ENCODE data around the gene CDCA4. TPM values are rescaled to one million over a fixed set of nuclear protein-coding genes. Genes with fewer than 3 reads are reported as not detected.

CDCA4 gene
- total RNA-seq, 2 experiments from 2014 or later: 59.4 to 63.5 TPM

DNA sequence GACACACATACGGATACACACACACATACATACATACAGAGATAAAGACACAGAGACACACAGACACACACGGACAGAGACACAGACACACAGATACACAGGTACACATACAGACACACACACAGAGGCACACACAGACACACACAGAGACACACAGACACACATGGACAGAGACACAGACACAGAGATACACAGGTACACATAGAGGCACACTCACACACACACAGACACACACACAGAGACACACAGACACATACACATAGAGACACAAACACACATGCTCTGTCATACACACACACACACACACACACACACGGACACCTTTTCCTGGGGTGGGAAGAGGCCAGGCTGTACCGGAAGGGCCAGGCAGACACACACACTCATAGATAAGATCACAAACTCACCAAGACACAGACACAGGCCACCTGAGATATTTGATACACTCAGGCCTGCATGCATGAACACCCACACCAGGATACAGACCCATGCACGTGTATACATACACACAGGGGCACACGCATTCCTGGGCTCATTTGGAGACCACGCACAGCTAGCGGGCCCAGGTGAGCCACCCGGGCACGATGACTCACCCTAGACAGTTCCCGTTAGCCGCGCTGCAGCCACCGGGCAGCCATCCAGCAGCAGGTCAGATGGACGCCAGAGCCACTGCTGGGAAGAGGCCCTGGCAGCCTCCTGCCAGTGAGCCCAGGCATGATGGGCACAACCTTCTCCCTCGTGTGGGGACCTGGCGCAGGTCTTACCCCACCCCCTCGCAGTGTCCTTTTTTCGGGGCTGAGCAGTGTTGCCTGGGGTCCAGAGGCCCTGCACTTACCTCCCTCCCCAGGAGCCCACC is 40.9 kb downstream of the CDCA4 start:
- no peak overlapping the region for H3K4me3 Mint-ChIP-seq
- ATAC-seq: no peak
- H3K27ac Mint-ChIP-seq: no peak overlapping the region
- ChIA-PET POLR2A (interaction anchor here (0.6 kb wide), 2 partner anchors 39 to 66 kb away, joined by 4 read pairs; no protein-coding TSS in a partner anchor), CTCF (interaction anchor here (1.6 kb wide), 1 partner anchor 66 kb away, joined by 8 read pairs; no protein-coding TSS in a partner anchor)
- H3K9me3 Mint-ChIP-seq: no peaks in the 10 kb centered on the region
- intact Hi-C loops (cut with micrococcal nuclease): no loop called here
- TF ChIP-seq, protein P1, sequence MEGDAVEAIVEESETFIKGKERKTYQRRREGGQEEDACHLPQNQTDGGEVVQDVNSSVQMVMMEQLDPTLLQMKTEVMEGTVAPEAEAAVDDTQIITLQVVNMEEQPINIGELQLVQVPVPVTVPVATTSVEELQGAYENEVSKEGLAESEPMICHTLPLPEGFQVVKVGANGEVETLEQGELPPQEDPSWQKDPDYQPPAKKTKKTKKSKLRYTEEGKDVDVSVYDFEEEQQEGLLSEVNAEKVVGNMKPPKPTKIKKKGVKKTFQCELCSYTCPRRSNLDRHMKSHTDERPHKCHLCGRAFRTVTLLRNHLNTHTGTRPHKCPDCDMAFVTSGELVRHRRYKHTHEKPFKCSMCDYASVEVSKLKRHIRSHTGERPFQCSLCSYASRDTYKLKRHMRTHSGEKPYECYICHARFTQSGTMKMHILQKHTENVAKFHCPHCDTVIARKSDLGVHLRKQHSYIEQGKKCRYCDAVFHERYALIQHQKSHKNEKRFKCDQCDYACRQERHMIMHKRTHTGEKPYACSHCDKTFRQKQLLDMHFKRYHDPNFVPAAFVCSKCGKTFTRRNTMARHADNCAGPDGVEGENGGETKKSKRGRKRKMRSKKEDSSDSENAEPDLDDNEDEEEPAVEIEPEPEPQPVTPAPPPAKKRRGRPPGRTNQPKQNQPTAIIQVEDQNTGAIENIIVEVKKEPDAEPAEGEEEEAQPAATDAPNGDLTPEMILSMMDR (IDR thresholded peaks at IDR 0.05): no peak
- peaks cover 13% of the 10 kb centered on the region for H3K4me1 Mint-ChIP-seq (ENCODE audit: low read depth)
- no peaks in the 10 kb centered on the region for H3K36me3 Mint-ChIP-seq (ENCODE audit: low read depth)
- DNase-seq: no peak
- H3K27me3 Mint-ChIP-seq: peaks cover 26% of the 10 kb centered on the region

GRCh38 chr14:104978746-104979691 is 41.9 kb downstream of the CDCA4 start:
- H3K4me1 Mint-ChIP-seq (ENCODE audit: low read depth): peaks cover 11% of the 10 kb centered on the region
- ChIA-PET POLR2A (interaction anchor here (0.6 to 0.8 kb wide), 4 partner anchors 40 to 67 kb away, joined by 3 to 4 read pairs (median 4); partner anchors contain the start of gene CDCA4), CTCF (interaction anchor here (1.6 kb wide), 1 partner anchor 67 kb away, joined by 8 read pairs; no protein-coding TSS in a partner anchor)
- intact Hi-C loops (cut with micrococcal nuclease): no loop called here
- peak overlapping the region; percentile 14 for H3K4me3 Mint-ChIP-seq
- H3K9me3 Mint-ChIP-seq: no peaks in the 10 kb centered on the region
- peaks cover 26% of the 10 kb centered on the region for H3K27me3 Mint-ChIP-seq
- H3K36me3 Mint-ChIP-seq (ENCODE audit: low read depth): no peaks in the 10 kb centered on the region
- TF ChIP-seq, protein P1 (IDR thresholded peaks at IDR 0.05): no peak
- H3K27ac Mint-ChIP-seq: no peak overlapping the region
- DNase-seq (no peak), ATAC-seq (no peak)

DNA sequence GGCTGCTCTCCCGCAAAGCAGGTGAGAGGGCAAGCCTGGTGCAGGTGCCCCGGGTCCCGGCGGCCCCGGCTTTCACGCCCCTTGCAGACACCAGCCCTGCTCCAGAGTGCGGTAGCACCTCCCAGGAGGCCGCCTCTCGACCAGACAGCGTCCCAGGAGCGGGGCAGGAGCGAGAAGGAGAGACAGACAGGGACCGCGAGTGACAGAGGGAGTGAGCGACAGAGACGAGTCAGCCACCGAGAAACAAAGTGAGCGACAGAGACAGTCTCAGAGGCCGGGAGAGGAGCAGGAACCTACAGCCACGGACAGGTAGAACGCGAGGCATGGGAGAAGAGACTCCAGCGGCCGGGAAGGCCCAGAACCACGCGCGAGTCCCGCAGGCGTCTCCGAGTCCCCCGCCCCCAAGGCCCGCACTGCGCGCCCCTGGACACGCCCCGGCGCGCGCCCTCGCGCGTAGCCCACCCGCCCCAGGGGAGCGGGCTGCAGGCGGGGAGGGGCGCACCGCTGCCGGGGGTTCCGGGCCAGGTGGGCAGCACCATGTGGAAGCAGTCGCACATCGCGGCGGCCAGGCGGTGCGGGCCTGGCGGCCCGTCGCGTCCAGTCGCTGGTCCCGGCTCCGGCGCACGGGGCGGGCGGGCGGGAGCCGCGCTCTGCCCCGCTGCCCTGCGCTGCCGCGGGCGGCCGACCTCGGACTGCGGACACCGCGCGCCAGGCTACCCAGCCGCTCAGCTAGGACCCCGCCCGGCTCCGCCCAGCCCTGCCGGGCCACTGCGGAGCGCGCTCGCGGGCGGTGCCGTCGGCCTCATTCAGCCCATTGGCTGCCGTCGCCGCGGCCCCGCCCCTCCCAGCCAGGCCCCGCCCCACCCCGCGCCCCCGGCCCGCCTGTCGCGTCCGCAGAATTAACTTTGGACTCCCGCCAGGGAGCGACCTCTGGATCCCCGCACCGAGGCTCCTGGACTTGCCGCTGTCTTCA is 42.9 kb downstream of the CDCA4 start, which contains the start of gene AHNAK2:
Gene AHNAK2 (minus strand): TSS at position 694 of the 973 bp plus-strand sequence. CDS start 137 bp downstream, at position 557.
- ATAC-seq: peak; percentile 70
- Mint-ChIP-seq H3K36me3 (ENCODE audit: low read depth) (no peaks in the 10 kb centered on the region), H3K27ac (no peak within 1 kb of the TSS), H3K4me3 (peak within 1 kb of the TSS; percentile 67), H3K27me3 (peaks cover 26% of the 10 kb centered on the region), H3K9me3 (no peaks in the 10 kb centered on the region), H3K4me1 (ENCODE audit: low read depth) (peaks cover 11% of the 10 kb centered on the region)
- POLR2A ChIA-PET: interaction anchor here (0.6 to 0.8 kb wide), 2 partner anchors 42 to 43 kb away, joined by 3 read pairs; partner anchors contain the start of gene CDCA4
- DNase-seq: peak; percentile 50
- CTCF ChIA-PET: interaction anchor here (1.6 to 4.7 kb wide), 2 partner anchors 66 to 68 kb away, joined by 8 to 87 read pairs; no protein-coding TSS in a partner anchor
- TF ChIP-seq, protein P1 (IDR thresholded peaks at IDR 0.05): no peak
- intact Hi-C loops (cut with micrococcal nuclease): no loop called here

- ATAC-seq: no peak
- no peaks in the 10 kb centered on the region for H3K9me3 Mint-ChIP-seq
- CTCF ChIA-PET: interaction anchor here (0.9 to 4.7 kb wide), 5 partner anchors 7 to 113 kb away, joined by 3 to 87 read pairs (median 5); partner anchors contain the start of gene CLBA1
- no peak for DNase-seq
- no peak overlapping the region for H3K27ac Mint-ChIP-seq
- TF ChIP-seq, protein P1 (IDR thresholded peaks at IDR 0.05): no peak
- intact Hi-C loops (cut with micrococcal nuclease): no loop called here
- POLR2A ChIA-PET: interaction anchor here (0.6 kb wide), 1 partner anchor 69 kb away, joined by 3 read pairs; no protein-coding TSS in a partner anchor
- peaks cover 26% of the 10 kb centered on the region for H3K27me3 Mint-ChIP-seq
- peak overlapping the region; percentile 67 for H3K4me3 Mint-ChIP-seq
- peaks cover 11% of the 10 kb centered on the region for H3K4me1 Mint-ChIP-seq (ENCODE audit: low read depth)
- no peaks in the 10 kb centered on the region for H3K36me3 Mint-ChIP-seq (ENCODE audit: low read depth)
Observed at GRCh38 chr14:104977008-104977680, 43.7 kb downstream of the CDCA4 start.
